Stimulated activated CD4-positive, alpha-beta T cell treated with anti-CD3 and anti-CD28 coated beads, Interleukin-12 subunit alpha, Interleukin-12 subunit beta, amount 100 ng/mL, for 24 hours (primary cell): ENCODE measurements around the gene SDHA.

Source experiments
- DNase-seq, 2 experiments: peaks; one replicate each; pipeline ENCODE4 v3.0.0-alpha.2; 2020; ENCODE audit warnings: low read depth in 2 of 2

SDHA gene

GRCh38 chr5:217494-218456 lies at the start of gene SDHA, which contains the start of gene CCDC127:
Gene SDHA (plus strand): TSS chr5:218320. CDS start chr5:218356, 36 bp downstream.
Gene CCDC127 (minus strand): TSS chr5:218153. CDS start chr5:216849, 1,304 bp downstream.
- DNase-seq: peak; percentile 96 to 98

GRCh38 chr5:169071-169727 lies 48.9 kb upstream of the SDHA start:
- DNase-seq: no peak

GRCh38 chr5:169728-170094 lies 48.4 kb upstream of the SDHA start:
- DNase-seq: no peak

GRCh38 chr5:170971-171800 lies 46.9 kb upstream of the SDHA start:
- no peak for DNase-seq

GRCh38 chr5:171801-172331 lies 46.3 kb upstream of the SDHA start:
- no peak for DNase-seq

- DNase-seq: no peak
Observed at GRCh38 chr5:172421-172820, 45.7 kb upstream of the SDHA start.

GRCh38 chr5:172841-173251 lies 45.3 kb upstream of the SDHA start:
- no peak for DNase-seq

GRCh38 chr5:173392-174290 lies 44.5 kb upstream of the SDHA start:
- no peak for DNase-seq

- DNase-seq: no peak
Observed at GRCh38 chr5:174291-174600, 43.9 kb upstream of the SDHA start.

- DNase-seq: no peak
Observed at GRCh38 chr5:174876-175465, 43.1 kb upstream of the SDHA start.

- no peak for DNase-seq
Observed at GRCh38 chr5:176296-176823, 41.8 kb upstream of the SDHA start.

- DNase-seq: no peak
Observed at GRCh38 chr5:178110-178509, 40.0 kb upstream of the SDHA start.

GRCh38 chr5:179401-179800 lies 38.7 kb upstream of the SDHA start:
- DNase-seq: no peak

GRCh38 chr5:180286-180918 lies 37.7 kb upstream of the SDHA start:
- no peak for DNase-seq

GRCh38 chr5:181160-181559 lies 37.0 kb upstream of the SDHA start:
- DNase-seq: no peak

GRCh38 chr5:181566-181965 lies 36.6 kb upstream of the SDHA start:
- no peak for DNase-seq

- DNase-seq: no peak
Observed at GRCh38 chr5:182126-182525, 36.0 kb upstream of the SDHA start.

- no peak for DNase-seq
Observed at GRCh38 chr5:184471-184870, 33.6 kb upstream of the SDHA start.

- DNase-seq: no peak
Observed at GRCh38 chr5:185095-186070, 32.7 kb upstream of the SDHA start.
